Neural crest cell (in vitro differentiated cells): ENCODE results near the gene KCTD5. TPM values are rescaled to one million over a fixed set of nuclear protein-coding genes. Genes with fewer than 3 reads are reported as not detected.
"Not testable (repeated sequence)": the region's sequence is repeated elsewhere in the genome, so short reads cannot be mapped to it uniquely, and the experiment has no call there.

Experiments used
- DNase-seq: peaks from one replicate; pipeline ENCODE4 v3.0.0; 2021; ENCODE audit warnings: low read depth, mixed read lengths, low spot score
- H3K27ac Mint-ChIP-seq: one replicate; pipeline ENCODE4 v1.8.0; 2021; ENCODE audit warnings: mild to moderate bottlenecking, mixed read lengths; ENCODE audit not compliant: unreplicated experiment
- H3K27me3 Mint-ChIP-seq: 2 replicates; pipeline ENCODE4 v1.8.0; 2021; ENCODE audit warnings: low read depth, mild to moderate bottlenecking, mixed read lengths
- H3K36me3 Mint-ChIP-seq: 2 replicates; pipeline ENCODE4 v1.8.0; 2021; ENCODE audit warnings: low read depth, mild to moderate bottlenecking, mixed read lengths
- H3K4me1 Mint-ChIP-seq: 2 replicates; pipeline ENCODE4 v1.8.0; 2021; ENCODE audit warnings: mixed read lengths
- H3K4me3 Mint-ChIP-seq: one replicate; pipeline ENCODE4 v1.8.0; 2021; ENCODE audit warnings: mild to moderate bottlenecking, mixed read lengths
- H3K9me3 Mint-ChIP-seq: 2 replicates; pipeline ENCODE4 v1.8.0; 2021; ENCODE audit warnings: mixed read lengths
- total RNA-seq: library from RNA; stranded (reverse); gene quantifications from 2 replicates; pipeline ENCODE4 v1.2.1, GENCODE V29; 2021
- TF ChIP-seq, protein P1 (sequence below): fragments of 200-600 bp; sonication (generic); conservative IDR thresholded peaks from 2 replicates; pipeline ENCODE4 v1.5.0; 2021; ENCODE audit warnings: antibody characterized with exemption, mild to moderate bottlenecking

KCTD5 gene
- total RNA-seq, 1 donor from 2014 or later = 27.7 TPM

DNA sequence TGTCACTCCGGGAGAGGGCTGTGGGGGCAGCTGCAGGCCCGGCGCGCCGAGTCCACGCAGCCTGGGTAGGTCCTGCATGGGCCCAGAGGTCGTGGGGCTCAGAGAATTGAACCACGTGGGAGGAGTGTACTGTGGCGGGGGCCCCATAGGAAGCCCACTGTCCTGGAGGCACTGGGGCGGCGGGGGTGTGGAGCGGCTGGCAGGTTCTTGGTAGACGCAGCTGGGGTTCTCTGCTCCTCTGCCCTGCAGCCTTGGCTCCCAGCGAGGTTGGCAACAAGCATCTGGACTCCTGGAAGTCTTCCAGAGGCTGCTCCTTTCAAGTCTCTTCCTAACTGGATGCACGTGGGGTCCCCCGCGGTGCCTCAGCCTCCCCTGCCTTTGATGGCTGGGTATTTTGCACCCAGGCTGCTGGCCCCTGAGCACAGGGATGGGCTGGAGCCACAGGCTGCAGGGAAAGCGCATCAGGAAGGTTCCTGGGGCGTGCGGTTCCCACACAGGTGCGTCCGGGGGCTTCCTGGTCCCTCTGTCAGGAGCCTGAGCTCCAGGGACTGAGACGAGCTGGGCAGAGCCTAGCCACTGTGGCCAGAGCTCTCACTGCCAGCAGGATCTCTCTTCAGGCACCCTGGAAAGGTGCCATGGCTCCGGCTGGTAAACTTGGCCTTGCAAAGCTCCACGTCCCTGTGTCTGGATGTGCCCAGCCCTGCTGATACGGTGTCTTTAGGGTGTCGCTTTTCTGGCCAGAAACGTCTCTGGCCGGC, 9.3 kb downstream of the KCTD5 start:
- no peak overlapping the region for H3K27ac Mint-ChIP-seq
- no peak overlapping the region for H3K4me3 Mint-ChIP-seq
- H3K9me3 Mint-ChIP-seq = no peaks in the 10 kb centered on the region
- H3K4me1 Mint-ChIP-seq = peaks cover 4% of the 10 kb centered on the region
- DNase-seq = no peak
- H3K27me3 Mint-ChIP-seq = no peaks in the 10 kb centered on the region
- H3K36me3 Mint-ChIP-seq = no peaks in the 10 kb centered on the region
- TF ChIP-seq, protein P1, sequence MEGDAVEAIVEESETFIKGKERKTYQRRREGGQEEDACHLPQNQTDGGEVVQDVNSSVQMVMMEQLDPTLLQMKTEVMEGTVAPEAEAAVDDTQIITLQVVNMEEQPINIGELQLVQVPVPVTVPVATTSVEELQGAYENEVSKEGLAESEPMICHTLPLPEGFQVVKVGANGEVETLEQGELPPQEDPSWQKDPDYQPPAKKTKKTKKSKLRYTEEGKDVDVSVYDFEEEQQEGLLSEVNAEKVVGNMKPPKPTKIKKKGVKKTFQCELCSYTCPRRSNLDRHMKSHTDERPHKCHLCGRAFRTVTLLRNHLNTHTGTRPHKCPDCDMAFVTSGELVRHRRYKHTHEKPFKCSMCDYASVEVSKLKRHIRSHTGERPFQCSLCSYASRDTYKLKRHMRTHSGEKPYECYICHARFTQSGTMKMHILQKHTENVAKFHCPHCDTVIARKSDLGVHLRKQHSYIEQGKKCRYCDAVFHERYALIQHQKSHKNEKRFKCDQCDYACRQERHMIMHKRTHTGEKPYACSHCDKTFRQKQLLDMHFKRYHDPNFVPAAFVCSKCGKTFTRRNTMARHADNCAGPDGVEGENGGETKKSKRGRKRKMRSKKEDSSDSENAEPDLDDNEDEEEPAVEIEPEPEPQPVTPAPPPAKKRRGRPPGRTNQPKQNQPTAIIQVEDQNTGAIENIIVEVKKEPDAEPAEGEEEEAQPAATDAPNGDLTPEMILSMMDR = no peak

DNA sequence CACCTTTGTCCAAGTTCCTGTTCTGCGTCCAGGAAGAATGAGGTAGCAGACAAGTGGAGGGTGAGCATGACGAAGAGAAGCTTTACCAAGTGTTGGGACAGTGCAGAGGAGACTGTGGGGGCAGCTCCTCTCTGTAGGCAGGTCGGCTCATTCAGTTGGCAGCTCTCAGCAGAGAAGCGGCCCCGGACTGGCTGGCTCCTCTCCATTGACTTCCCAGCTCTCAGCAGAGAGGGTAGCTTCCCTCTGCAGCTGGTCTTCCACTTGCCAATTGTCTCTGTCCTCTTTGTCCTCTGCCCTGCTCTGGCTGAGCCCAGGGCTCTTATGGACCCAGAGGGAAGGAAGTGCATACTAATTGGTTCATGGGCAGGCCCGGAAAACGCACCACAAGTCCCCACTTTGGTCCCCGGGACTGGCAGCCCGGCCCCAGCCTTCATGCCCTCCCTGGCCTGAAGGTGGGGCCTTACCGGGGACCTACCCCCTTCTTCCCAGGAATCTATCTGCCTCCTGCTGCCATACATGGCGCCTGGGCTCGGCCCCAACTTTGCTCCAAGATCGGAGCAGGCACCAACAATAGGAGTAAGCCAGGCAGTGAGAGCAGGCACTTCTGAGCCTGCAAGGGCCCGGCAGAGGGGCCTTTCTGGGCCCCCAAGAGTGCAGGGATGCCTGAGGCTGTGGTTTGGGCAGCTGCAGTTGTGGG, 10.1 kb downstream of the KCTD5 start:
- peaks cover 4% of the 10 kb centered on the region for H3K4me1 Mint-ChIP-seq
- H3K9me3 Mint-ChIP-seq = no peaks in the 10 kb centered on the region
- H3K4me3 Mint-ChIP-seq = peak overlapping the region; percentile 34
- H3K27me3 Mint-ChIP-seq = no peaks in the 10 kb centered on the region
- TF ChIP-seq, protein P1 = no peak
- no peak overlapping the region for H3K27ac Mint-ChIP-seq
- no peak for DNase-seq
- no peaks in the 10 kb centered on the region for H3K36me3 Mint-ChIP-seq

DNA sequence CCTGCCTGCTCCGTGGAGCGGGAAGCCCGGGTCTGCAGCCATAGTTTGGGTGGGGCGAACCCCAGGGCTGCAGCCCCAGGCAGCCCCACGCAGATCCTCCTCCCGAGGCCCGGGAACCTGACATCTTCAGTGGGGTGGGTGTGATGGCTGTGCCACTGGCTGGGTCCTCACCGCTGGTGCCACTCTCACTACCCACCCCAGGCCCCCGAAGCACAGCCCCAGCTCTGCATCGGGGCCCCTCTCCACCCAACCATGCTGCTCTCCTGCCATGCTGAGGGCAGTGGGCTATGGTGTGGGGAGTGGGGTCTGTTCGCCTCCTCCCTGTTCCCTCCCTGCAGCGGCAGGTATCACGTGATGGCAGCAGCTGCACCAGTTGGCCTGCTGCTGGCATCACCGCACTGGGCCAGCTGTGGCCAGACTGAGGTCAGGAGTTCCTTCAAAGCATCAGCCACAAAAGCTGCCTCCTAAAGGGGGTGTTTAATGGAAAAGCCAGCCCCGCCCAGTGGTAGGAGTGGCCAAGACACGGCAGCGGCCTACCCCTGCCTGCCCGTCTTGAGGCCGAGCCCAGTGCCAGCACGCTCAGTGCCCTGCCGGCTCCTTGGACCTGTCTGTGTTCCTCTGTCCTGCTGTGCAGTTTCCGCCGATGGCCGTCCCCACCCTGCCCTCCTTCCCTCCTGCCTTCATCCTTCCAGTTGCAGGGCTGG, 10.8 kb downstream of the KCTD5 start:
- Mint-ChIP-seq H3K4me3 (peak overlapping the region; percentile 12), H3K4me1 (peaks cover 4% of the 10 kb centered on the region), H3K9me3 (no peaks in the 10 kb centered on the region), H3K27me3 (no peaks in the 10 kb centered on the region), H3K27ac (no peak overlapping the region), H3K36me3 (no peaks in the 10 kb centered on the region)
- TF ChIP-seq, protein P1 = no peak
- DNase-seq = no peak

DNA sequence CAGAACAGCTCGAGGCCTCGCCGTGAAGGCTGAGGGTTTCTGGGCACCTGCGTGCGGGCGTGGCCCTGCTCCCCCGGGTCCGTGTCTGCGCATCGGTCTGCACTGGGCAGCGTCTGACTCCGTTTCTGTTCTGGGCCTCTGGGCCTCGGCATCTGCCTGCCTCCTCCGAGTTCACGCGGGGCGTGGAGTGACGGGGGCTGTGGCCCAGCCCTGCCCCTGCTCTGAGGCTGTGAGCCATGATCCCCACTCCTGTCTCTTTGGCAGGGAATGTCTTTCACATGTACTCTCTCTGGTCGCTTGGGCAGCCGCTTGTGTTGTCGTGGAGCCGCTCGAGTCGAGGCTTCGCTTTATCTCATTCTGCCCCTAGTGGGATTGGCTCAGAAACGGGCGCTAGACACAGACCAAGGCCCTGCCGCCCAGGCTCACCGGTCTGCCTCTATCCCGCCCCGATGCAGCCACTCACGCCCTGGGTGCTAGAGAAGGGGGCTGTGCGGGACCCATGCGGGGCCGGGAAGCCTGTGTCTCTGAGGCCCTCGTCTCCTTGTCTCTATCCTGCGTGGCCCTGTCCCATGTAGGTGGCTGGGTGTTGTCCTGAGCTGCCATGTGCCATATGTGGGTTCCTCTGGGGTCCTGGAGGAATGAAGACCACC, 14.4 kb downstream of the KCTD5 start:
- H3K9me3 Mint-ChIP-seq, H3K27me3 Mint-ChIP-seq, H3K36me3 Mint-ChIP-seq, H3K27ac Mint-ChIP-seq, DNase-seq, H3K4me3 Mint-ChIP-seq, H3K4me1 Mint-ChIP-seq: not testable (repeated sequence)

DNA sequence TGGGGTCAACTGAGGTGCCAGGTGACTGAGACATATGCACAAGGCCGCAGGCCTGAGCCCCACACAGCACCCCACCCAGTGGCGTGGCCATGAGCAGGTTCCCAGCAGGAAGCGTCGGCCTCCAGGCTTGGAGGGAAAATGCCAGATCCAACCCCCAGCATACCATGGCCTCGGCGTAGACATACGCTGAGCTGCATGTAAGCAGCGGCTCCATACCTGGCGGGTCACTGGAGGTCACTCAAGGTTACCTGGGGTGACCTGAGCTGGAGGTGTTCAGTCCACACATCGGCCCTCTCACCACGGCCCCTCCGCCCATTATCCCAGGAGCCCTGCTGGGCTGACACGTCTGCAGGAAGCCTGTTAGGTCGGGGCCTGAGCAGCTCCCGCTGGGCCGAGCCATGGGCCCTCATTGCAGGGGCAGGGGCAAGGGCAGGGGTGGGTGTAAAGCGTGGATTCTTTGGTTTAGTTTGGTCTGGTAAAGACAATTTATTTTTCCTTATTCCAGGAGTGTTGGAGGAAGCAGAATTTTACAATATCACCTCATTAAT, 15.2 kb downstream of the KCTD5 start:
- peaks cover 4% of the 10 kb centered on the region for H3K4me1 Mint-ChIP-seq
- H3K27me3 Mint-ChIP-seq = no peaks in the 10 kb centered on the region
- TF ChIP-seq, protein P1 = no peak
- H3K27ac Mint-ChIP-seq = no peak overlapping the region
- H3K4me3 Mint-ChIP-seq = no peak overlapping the region
- no peak for DNase-seq
- no peaks in the 10 kb centered on the region for H3K9me3 Mint-ChIP-seq
- H3K36me3 Mint-ChIP-seq = no peaks in the 10 kb centered on the region
